GM11168 (cell line): ENCODE data around the gene TMED3.

Source experiments
- in situ Hi-C: fragments of 300-500 bp; cut with MboI; formaldehyde crosslinking; loops from one replicate; pipeline ENCODE4 v1.12.0; 2022; ENCODE audit warnings: low sequenced_read_pairs; ENCODE audit not compliant: unreplicated experiment

Gene TMED3

DNA sequence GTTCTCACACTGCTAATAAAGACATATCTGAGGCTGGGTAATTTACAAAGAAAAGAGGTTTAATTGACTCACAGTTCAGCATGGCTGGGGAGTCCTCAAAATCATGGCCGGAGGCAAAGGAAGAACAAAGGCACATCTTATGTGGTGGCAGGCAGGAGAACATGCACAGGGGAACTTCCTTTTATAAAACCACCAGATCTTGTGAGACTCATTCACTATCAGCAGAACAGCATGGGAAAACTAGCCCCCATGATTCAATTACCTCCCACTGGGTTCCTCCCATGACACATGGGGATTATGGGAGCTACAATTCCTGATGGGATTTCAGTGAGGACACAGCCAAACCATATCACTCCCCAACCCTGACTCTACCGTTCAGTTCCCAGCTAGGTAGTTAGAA, 61.5 kb downstream of the TMED3 start:
- in situ Hi-C loops, result no loop called here
